HS-5 (cell line): Measurements from ENCODE around the gene ANGPTL2.

Experiments used
- DNase-seq: peaks from one replicate; pipeline ENCODE4 v3.0.0-alpha.2; 2012; ENCODE audit warnings: low read depth

Gene ANGPTL2

GRCh38 chr9:127116957-127117356 is 5.5 kb downstream of the ANGPTL2 start:
- no peak for DNase-seq

GRCh38 chr9:127116088-127116726 is 6.2 kb downstream of the ANGPTL2 start:
- DNase-seq, result no peak

GRCh38 chr9:127114606-127115005 is 7.8 kb downstream of the ANGPTL2 start:
- DNase-seq, result no peak

- no peak for DNase-seq
Observed at GRCh38 chr9:127113191-127113972, 9.1 kb downstream of the ANGPTL2 start.

GRCh38 chr9:127112735-127113161 is 9.7 kb downstream of the ANGPTL2 start:
- no peak for DNase-seq

GRCh38 chr9:127112056-127112455 is 10.4 kb downstream of the ANGPTL2 start:
- DNase-seq, result no peak

- DNase-seq, result no peak
Observed at GRCh38 chr9:127109212-127109711, 13.2 kb downstream of the ANGPTL2 start.

- DNase-seq, result no peak
Observed at GRCh38 chr9:127107929-127108876, 14.2 kb downstream of the ANGPTL2 start.

GRCh38 chr9:127107171-127107928 is 15.1 kb downstream of the ANGPTL2 start:
- DNase-seq, result no peak

- no peak for DNase-seq
Observed at GRCh38 chr9:127106466-127106855, 16.0 kb downstream of the ANGPTL2 start.

GRCh38 chr9:127105805-127106465 is 16.5 kb downstream of the ANGPTL2 start:
- DNase-seq, result no peak

GRCh38 chr9:127104581-127105311 is 17.7 kb downstream of the ANGPTL2 start:
- DNase-seq, result no peak

- DNase-seq, result no peak
Observed at GRCh38 chr9:127102788-127103187, 19.6 kb downstream of the ANGPTL2 start.

- no peak for DNase-seq
Observed at GRCh38 chr9:127102176-127102575, 20.3 kb downstream of the ANGPTL2 start.

- no peak for DNase-seq
Observed at GRCh38 chr9:127099664-127100063, 22.8 kb downstream of the ANGPTL2 start.

- DNase-seq, result no peak
Observed at GRCh38 chr9:127098916-127099553, 23.4 kb downstream of the ANGPTL2 start.

GRCh38 chr9:127097683-127098082 is 24.8 kb downstream of the ANGPTL2 start:
- no peak for DNase-seq

- DNase-seq, result no peak
Observed at GRCh38 chr9:127096208-127096607, 26.2 kb downstream of the ANGPTL2 start.

- no peak for DNase-seq
Observed at GRCh38 chr9:127095411-127095810, 27.0 kb downstream of the ANGPTL2 start.
